Stimulated activated CD8-positive, alpha-beta memory T cell treated with anti-CD3 and anti-CD28 coated beads, Interleukin-4, amount 100 ng/mL, for 1 hour (primary cell): ENCODE results near the gene SLC25A12.
"Not testable (repeated sequence)": the region's sequence is repeated elsewhere in the genome, so short reads cannot be mapped to it uniquely, and the experiment has no call there.

Experiments used
- DNase-seq, 2 donors: peaks; one replicate each; pipeline ENCODE4 v3.0.0-alpha.2; 2020; ENCODE audit warnings: low read depth in 2 of 2, low spot score in 1 of 2

The SLC25A12 gene

GRCh38 chr2:171832489-171832888 lies 61.6 kb downstream of the SLC25A12 start:
- DNase-seq, result no peak

- DNase-seq, result no peak
Observed at GRCh38 chr2:171830039-171830438, 64.0 kb downstream of the SLC25A12 start.

GRCh38 chr2:171824086-171824485 lies 70.0 kb downstream of the SLC25A12 start:
- DNase-seq, result no peak

GRCh38 chr2:171822525-171823322 lies 71.3 kb downstream of the SLC25A12 start:
- DNase-seq, result no peak

- no peak for DNase-seq
Observed at GRCh38 chr2:171819453-171819852, 74.6 kb downstream of the SLC25A12 start.

GRCh38 chr2:171814883-171815282 lies 79.2 kb downstream of the SLC25A12 start:
- no peak for DNase-seq

GRCh38 chr2:171814174-171814573 lies 79.9 kb downstream of the SLC25A12 start:
- DNase-seq, result no peak

GRCh38 chr2:171813729-171814128 lies 80.3 kb downstream of the SLC25A12 start:
- no peak for DNase-seq

- DNase-seq, result no peak
Observed at GRCh38 chr2:171813126-171813525, 80.9 kb downstream of the SLC25A12 start.

- no peak for DNase-seq
Observed at GRCh38 chr2:171811245-171811628, 82.8 kb downstream of the SLC25A12 start.

- DNase-seq, result no peak
Observed at GRCh38 chr2:171810422-171811244, 83.4 kb downstream of the SLC25A12 start.

- not testable (repeated sequence) for DNase-seq
Observed at GRCh38 chr2:171808885-171809284, 85.2 kb downstream of the SLC25A12 start.

GRCh38 chr2:171807831-171808393 lies 86.1 kb downstream of the SLC25A12 start:
- no peak for DNase-seq

- DNase-seq, result no peak
Observed at GRCh38 chr2:171807119-171807518, 86.9 kb downstream of the SLC25A12 start.

- no peak for DNase-seq
Observed at GRCh38 chr2:171804456-171804855, 89.6 kb downstream of the SLC25A12 start.

- no peak for DNase-seq
Observed at GRCh38 chr2:171803757-171804156, 90.3 kb downstream of the SLC25A12 start.

GRCh38 chr2:171800639-171801038 lies 93.4 kb downstream of the SLC25A12 start:
- DNase-seq, result no peak

GRCh38 chr2:171798156-171798820 lies 95.8 kb downstream of the SLC25A12 start:
- no peak for DNase-seq

GRCh38 chr2:171794918-171795317 lies 99.1 kb downstream of the SLC25A12 start:
- DNase-seq, result no peak

- DNase-seq, result no peak
Observed at GRCh38 chr2:171793691-171794678, 100.1 kb downstream of the SLC25A12 start.
